A549 (cell line): ENCODE results near the gene FIZ1.

Experiments
- BHLHE40 ChIP-seq: IDR thresholded peaks from 2 replicates; pipeline ENCODE4 v1.6.1; 2012; ENCODE audit warnings: low read depth, low read length, inconsistent platforms
- CHD2 ChIP-seq: fragments of 150-350 bp; IDR thresholded peaks from 2 replicates; pipeline ENCODE4 v1.6.1; 2014; ENCODE audit warnings: low read length; ENCODE audit not compliant: partially characterized antibody
- CTCF ChIP-seq: fragments of >200 bp; sonication (Bioruptor Twin); formaldehyde crosslinking; IDR thresholded peaks from 3 replicates; pipeline ENCODE4 v1.5.1; 2016
- EHMT2 ChIP-seq: fragments of 200-600 bp; sonication (generic); IDR thresholded peaks from 2 replicates; pipeline ENCODE4 v1.6.1; 2016; ENCODE audit warnings: antibody characterized with exemption, low read depth, mild to moderate bottlenecking, moderate library complexity
- EP300 ChIP-seq, 2 experiments: fragments of >200 bp; sonication (Bioruptor Twin); formaldehyde crosslinking; IDR thresholded peaks; 2 replicates in 1 of 2; 3 replicates in 1 of 2; pipeline ENCODE4 v1.6.1; 2016 to 2017
- ESRRA ChIP-seq: fragments of 150-350 bp; IDR thresholded peaks from 2 replicates; pipeline ENCODE4 v1.6.1; 2014; ENCODE audit warnings: mild to moderate bottlenecking, low read length, borderline replicate concordance
- FOSL2 ChIP-seq, 2 experiments: fragments of 450-650 bp in 1 of 2; fragments of >200 bp in 1 of 2; sonication (Bioruptor Twin) in 1 of 2; formaldehyde crosslinking; IDR thresholded peaks; 2 replicates each; pipeline versions ENCODE4 v1.5.0 to v1.6.1; 2016 to 2020; ENCODE audit warnings: mild to moderate bottlenecking in 1 of 2, moderate library complexity in 1 of 2
- MAZ ChIP-seq: fragments of 150-350 bp; IDR thresholded peaks from 2 replicates; pipeline ENCODE4 v1.6.1; 2014; ENCODE audit warnings: antibody characterized with exemption, low read depth, low read length, borderline replicate concordance
- POLR2A ChIP-seq: IDR thresholded peaks from 2 replicates; pipeline ENCODE4 v1.6.1; 2012; ENCODE audit warnings: mild to moderate bottlenecking, low read length
- RFX5 ChIP-seq: fragments of 450-650 bp; IDR thresholded peaks from 2 replicates; pipeline ENCODE4 v1.7.1; 2014; ENCODE audit warnings: antibody characterized with exemption, mild to moderate bottlenecking, moderate library complexity
- SMC3 ChIP-seq: fragments of >200 bp; sonication (Bioruptor Twin); formaldehyde crosslinking; IDR thresholded peaks from 3 replicates; pipeline ENCODE4 v1.6.1; 2018; ENCODE audit warnings: inconsistent platforms
- TF ChIP-seq, protein P1 (sequence below): IDR thresholded peaks from 2 replicates; pipeline ENCODE4 v1.6.1; 2012

GRCh38 chr19:55614711-55615542 is 15.6 kb upstream of the FIZ1 start:
- no peak for TF ChIP-seq POLR2A
- TF ChIP-seq CTCF: no peak
- no peak for TF ChIP-seq EP300 (IDR thresholded peaks at IDR 0.05)
- no peak for TF ChIP-seq BHLHE40
- TF ChIP-seq, protein P1, sequence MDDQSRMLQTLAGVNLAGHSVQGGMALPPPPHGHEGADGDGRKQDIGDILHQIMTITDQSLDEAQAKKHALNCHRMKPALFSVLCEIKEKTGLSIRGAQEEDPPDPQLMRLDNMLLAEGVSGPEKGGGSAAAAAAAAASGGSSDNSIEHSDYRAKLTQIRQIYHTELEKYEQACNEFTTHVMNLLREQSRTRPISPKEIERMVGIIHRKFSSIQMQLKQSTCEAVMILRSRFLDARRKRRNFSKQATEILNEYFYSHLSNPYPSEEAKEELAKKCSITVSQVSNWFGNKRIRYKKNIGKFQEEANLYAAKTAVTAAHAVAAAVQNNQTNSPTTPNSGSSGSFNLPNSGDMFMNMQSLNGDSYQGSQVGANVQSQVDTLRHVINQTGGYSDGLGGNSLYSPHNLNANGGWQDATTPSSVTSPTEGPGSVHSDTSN: no peak
- no peak for TF ChIP-seq RFX5
- no peak for TF ChIP-seq SMC3
- no peak for TF ChIP-seq CHD2
- no peak for TF ChIP-seq MAZ
- no peak for TF ChIP-seq ESRRA
- no peak for TF ChIP-seq EHMT2
- TF ChIP-seq FOSL2 (IDR thresholded peaks at IDR 0.05): no peak
- TF ChIP-seq FOSL2 (CRISPR knock-in tag; IDR thresholded peaks at IDR 0.05): no peak
